HG03175 (cell line): ENCODE data around the gene CCNK.

Experiments
- ATAC-seq: cut with Tn5 transposase; IDR thresholded peaks from one replicate; pipeline ENCODE4 v1.9.1; 2021; ENCODE audit warnings: mild to moderate bottlenecking, moderate library complexity; ENCODE audit not compliant: unreplicated experiment

Gene CCNK

GRCh38 chr14:99505089-99505488 is 23.9 kb downstream of the CCNK start:
- ATAC-seq: no peak

DNA sequence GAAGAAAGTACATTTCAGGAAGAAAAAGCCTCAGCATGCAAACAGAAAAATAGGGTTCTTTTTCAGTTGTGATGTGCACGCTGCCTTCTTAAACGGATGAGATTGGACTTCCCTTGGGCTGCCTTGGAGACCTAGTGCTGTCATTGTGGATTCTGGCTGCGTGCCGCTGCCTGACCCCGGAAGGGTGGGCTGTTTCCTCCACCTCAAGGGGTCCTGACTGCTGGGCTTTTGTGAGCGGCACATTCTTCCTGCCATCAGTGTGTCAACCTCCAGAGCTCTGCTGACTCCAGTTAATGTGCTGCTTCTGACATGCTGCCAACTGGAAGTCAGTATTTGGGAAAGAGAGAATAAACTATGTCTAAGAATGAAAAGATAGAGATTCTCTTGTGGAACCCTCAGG is 25.1 kb downstream of the CCNK start:
- ATAC-seq: no peak

DNA sequence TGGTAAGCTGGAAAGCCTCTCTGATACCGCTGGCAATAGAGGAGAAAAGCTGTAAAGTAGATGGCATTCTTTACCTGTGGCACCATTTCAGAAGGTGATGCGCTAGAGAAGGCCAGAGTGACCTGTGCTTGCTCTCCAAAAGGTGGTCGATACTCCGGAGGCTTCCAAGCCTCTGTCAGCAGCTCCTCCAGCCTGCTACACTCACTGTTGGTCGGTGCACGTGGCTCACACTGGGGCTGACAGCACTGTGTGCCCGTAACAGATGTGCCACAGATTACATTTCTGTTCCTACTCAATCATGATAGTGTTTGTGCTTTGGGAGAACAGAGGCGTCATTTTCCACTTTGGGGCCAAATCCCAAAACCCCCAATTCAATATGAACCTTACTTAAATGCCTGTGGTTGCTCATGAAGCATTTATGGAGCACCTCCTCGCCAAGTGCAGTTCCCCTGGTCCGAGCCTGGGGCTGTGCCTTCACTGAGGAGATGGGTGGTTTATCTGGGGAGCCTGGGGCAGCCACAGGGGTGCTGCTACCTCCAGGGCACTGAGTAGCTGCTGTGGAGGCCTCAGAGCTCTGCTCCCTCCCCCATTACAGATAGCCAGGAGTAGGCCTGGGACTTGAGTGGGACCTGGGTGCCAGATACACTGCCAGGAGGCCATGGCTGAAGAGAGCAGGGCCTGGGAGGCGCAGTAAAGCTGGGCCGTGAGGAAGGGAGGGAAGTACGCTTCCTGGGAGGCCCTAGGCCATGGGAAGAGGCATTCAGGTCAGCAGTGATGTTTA is 26.8 kb downstream of the CCNK start:
- ATAC-seq: no peak

- ATAC-seq: no peak
Measured at GRCh38 chr14:99508896-99509629, 27.9 kb downstream of the CCNK start.

GRCh38 chr14:99509871-99510555 is 28.8 kb downstream of the CCNK start:
- ATAC-seq: no peak

- no peak for ATAC-seq
Measured at GRCh38 chr14:99510556-99511139, 29.4 kb downstream of the CCNK start.

DNA sequence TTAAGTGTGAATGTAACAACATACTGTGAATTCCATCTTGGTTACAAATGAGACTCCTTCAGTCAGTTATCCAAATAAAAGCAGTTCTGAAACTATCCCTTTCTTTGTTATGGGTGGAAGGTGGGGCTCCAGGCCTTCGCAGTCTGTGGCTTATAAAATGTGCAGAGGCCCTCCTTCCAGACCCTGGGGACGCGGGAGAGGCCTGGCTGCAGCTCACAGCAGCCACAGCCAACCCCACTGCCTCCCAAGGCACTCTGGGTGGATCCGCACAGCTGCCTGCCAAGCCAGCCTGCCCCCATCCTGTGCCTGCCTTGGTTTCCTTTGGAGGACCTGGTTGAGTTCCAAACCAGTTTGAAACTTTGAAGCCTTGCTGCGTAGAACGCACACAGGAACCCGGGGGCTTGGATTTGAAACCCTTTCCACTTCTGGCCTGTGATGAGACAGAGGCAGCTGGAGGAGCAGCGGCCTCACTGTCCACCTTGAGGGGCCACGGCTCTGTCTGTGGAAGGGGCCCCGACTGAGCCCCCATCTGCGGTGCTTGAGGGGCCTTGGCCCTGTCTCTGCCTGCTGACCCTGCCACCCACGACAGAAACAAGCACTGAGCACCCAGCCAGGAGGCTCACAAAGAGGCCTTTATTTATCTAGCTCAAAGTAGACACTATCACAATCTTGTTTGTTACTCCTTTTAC is 30.4 kb downstream of the CCNK start:
- ATAC-seq: no peak

DNA sequence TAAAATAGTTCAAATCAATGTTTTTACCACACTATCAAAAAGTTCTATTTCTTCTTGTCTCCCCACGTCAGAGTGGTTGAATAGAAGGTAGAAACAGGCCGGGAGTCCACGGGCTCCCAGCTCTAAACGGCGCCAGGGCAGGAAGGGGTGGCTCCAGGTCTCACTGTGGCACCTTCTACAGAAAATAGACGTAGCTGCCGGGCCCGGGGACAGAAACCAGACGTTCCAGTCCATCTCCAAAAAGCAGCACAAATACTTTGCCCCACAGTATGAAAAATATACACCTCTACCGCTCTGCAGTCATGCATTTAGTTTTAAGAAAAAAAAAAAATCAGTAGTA is 30.9 kb downstream of the CCNK start:
- ATAC-seq: no peak

DNA sequence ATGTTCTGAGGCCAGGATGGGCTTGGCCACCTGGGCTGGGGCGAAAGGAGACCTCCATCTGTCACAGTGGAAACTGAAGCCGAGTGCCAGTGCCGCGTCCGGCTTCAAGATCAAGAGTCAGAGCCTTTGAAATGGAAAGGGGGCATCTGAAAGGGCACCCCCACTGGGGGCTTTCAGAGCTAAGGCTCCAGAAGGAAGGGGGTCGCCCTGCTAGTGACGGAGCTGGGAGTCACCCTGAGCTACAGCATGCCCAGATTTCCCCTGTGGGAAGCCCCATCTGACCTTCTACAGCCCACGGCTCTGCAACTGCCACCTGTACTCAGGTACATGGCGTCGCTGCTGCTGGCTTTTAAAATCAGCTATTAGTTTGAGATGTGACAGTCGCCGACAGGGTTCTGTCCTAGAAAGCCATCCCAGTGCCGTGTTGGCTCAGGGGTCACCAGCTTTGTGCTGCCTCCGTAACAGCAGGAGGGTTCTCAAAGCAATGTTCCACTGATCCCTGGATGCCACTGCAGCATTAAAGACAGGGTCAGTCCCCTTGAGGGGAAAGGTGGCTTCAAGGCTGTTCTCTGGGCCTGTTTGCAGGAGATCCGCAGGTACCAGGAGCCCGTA is 31.5 kb downstream of the CCNK start:
- ATAC-seq: no peak

GRCh38 chr14:99513183-99513694 is 32.0 kb downstream of the CCNK start:
- no peak for ATAC-seq

DNA sequence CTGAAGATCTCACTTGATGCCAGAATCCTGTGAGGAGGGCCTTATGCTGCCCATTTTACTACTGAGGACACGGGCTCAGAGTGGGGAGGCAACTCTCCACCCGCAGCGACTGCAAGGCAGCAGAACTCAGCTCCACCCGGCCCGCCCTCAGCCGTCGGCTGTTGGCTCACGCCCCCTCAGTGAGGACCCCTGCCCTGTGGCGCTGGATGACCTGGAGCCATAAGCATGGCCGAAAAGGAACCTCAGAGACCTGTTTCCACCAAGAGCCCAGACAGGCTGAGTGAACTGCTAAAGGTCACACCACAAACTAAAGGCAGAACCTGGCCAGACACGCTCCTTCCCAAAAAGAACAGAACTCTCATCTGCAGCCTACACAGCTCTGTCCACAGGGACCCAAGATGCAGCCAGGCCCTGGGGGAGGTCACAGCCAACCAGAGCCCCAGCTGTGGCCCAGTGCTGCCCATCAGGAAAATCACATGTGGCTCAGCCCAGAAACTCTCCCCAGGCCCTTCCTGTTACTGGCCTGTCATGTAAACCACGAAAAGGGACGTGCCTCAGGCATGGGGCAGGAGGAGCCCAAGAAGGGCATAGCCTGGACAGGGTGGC is 32.8 kb downstream of the CCNK start:
- no peak for ATAC-seq

DNA sequence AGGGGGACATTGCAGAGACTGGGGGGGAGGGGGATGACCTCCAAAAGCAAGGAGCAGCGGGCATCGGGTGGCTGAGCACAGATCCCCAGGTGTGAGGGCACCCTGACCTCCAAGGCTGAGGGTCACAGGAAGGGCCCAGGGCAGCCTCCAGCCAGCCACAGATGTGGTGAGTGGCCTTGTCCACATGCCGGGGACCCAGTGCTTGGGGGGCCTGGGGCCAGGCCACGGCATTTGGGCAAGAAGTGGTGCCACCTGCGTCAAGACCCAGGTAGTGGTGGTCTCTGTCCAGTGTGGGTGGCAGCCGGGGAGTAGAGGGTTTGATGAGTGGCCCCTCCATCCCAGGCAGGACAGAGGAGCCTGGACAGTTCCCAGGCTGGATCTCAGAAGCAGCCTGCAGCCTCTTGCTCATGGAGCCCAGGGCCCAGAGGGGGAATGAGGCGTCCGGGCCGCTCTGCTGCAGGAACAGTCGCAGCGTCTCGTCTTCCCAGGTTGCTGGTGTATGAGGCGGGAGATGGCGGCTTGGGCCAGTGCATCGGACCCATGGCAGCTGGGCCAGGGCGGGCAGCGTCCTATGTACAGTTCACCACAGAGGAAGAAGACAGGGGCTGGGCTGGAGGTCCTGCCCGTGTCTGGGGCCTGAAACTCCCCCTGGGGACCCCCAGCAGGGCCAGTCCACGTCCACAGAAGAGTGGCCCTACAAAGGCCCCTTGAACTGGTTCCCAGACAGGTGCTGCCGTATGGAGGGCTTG is 33.5 kb downstream of the CCNK start:
- no peak for ATAC-seq

DNA sequence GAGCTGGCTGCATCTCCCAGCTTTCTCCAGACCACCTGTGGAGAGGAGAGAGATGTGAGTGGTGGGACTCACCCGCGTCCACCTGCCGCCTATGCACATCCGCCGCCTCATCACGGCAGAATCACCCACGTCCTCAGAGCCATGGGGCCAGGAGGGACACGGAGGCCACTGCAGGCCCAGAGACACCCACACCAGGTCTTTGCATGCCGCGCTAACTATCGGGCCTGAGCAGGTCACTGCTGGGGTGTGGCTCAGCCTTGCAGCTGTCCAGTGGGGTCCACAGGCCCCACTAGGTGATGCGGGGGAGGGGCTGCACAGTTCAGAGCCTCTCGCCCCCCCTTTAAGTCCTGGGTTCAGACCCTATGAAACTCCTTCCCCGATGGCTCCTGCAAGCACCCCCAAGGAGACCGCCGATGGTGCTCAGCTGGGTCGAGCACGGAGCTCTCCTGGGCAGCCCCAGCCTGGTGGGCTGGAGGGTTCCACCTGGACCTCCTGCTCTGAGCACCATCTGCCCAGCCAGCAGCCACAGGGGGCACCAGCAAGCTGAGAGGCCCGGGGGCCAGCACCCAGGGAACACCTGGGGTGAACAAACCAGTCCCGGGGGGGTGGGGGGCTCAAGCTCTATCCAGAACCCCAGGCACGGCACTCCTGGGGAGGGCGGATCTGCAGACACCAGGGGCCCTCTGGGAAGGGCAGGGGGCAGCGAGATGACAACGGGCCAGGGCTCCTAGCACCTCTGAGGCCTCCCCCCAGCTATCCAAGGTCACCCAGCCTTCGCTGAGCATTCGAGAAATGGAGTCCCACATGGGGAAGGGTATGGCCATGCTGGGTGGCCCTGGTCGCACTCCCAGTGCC is 34.3 kb downstream of the CCNK start:
- ATAC-seq: no peak

DNA sequence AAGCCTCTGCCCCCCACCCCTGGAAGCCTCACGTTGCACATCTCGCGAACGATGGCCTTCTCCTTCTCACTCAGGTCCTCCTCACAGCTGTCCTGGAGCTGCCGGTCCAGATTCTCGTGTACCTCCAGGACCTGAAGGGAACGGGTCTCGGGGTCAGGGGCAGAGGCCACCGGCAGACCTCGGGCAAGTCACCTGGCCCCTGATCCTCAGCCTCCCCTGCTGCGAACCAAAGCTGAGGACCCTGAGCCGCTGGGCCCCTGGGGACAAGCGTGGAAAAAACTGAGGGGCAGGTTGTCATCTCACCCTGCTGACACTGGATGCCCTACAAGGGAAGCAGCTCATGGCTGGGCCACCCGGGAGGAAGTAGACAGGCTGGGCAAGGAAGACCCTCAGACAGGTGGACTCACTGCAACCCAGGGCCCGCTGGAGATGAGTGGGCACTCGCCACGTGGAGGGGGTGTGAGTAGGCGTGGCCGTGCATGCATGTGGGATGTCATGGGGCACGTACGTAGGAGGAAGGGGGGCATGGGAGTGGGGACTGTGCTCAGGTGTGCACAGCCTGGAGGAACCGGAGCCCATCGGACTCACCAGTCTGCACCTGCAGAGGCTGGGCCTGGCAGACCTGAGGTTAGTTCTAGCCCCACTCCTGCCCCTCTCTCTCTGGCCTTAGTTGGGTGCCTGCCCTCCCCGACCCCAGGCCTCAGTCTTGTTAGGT is 35.1 kb downstream of the CCNK start:
- no peak for ATAC-seq

GRCh38 chr14:99516871-99517642 is 35.8 kb downstream of the CCNK start:
- ATAC-seq: no peak

DNA sequence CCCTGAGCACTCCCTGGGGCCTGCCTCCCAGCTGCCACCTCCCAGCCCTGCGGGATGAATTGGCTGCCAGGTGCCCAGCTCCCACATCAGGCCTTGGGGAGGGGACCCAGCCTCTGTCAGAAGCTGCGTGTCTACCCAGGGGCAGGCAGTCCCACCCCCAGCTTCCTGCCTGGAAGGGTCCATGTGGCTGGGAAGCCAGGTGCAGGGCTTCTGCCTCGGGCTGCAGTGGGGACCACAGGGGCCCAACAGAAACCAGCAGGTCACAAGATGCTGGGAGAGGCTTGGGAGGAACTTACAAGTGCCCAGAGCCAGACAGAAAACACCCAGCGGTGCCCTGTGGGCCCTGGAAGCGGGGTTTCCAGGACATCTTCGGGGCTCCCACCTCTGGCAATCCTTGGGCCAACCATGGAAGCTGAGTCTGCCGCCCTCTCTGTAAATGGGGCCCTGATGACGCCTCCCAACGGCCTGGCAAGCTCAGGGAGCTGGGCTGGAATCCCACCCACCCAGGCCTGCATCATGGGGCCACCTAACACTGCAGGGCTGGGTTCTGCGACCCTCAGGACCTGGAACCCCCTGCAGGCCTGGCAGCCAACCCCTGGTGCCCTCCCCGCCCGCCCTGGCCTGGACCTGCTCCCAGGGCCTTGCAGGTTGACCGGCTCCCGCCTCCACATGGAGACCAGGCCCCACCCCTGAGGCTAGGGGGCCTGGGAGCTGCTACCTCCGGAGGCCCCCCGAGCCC is 36.6 kb downstream of the CCNK start:
- ATAC-seq: no peak
